HCT116 (cell line): ENCODE measurements around the gene TYRO3. TPM values are rescaled to one million over a fixed set of nuclear protein-coding genes. Genes with fewer than 3 reads are reported as not detected.

Source experiments
- ATAC-seq: fragments of 200-7000 bp; cut with Tn5 transposase; 2 replicates; pipeline ENCODE4 v1.9.1; 2020; ENCODE audit warnings: mild to moderate bottlenecking, moderate library complexity
- BruUV-seq: library from RNA; stranded (reverse); fragments of 400-500 nt; replicated peaks from 2 replicates; lab custom pipeline; 2021; lab: Mats Ljungman, UMichigan
- CTCF ChIA-PET: fragments of 300-600 bp; sonication (Branson Sonifier 250); formaldehyde crosslinking; loops from one replicate; lab custom pipeline; 2021; ENCODE audit warnings: antibody characterized with exemption; lab: Charles Lee
- POLR2A ChIA-PET: fragments of 300-600, 350-600 bp; sonication (Branson Sonifier 250); formaldehyde crosslinking; loops from one replicate; lab custom pipeline; 2021; ENCODE audit warnings: antibody characterized with exemption; lab: Charles Lee
- RAD21 ChIA-PET, 2 experiments: fragments of 300-600 bp; sonication (Branson Sonifier 250); formaldehyde crosslinking; loops; one replicate each; lab custom pipeline; 2023; ENCODE audit warnings: low total read pairs in 2 of 2; ENCODE audit not compliant: uncharacterized antibody in 2 of 2, unreplicated experiment in 2 of 2, low non-redundant PET in 1 of 2; lab: Charles Lee
- DNase-seq: peaks from one replicate; pipeline ENCODE4 v3.0.0-alpha.2; 2010; ENCODE audit warnings: low read depth, low spot score
- H2AFZ ChIP-seq: fragments of 200-600 bp; shearing (Covaris generic), sonication (generic); 2 replicates; pipeline ENCODE4 v1.6.1; 2017; ENCODE audit warnings: low read depth, mixed run types, mixed read lengths, antibody characterized with exemption, low read length; ENCODE audit not compliant: poor library complexity, severe bottlenecking
- H3K27ac ChIP-seq: 2 replicates; pipeline ENCODE4 v1.5.1; 2012; ENCODE audit warnings: low read depth, low read length
- H3K27me3 ChIP-seq: fragments of 200-600 bp; sonication (generic); 2 replicates; pipeline ENCODE4 v1.6.1; 2016; ENCODE audit warnings: mixed run types, low read length, mixed read lengths; ENCODE audit not compliant: insufficient read depth
- H3K36me3 ChIP-seq, 2 experiments: fragments of 200-500 bp in 1 of 2; fragments of 200-600 bp in 1 of 2; sonication (Bioruptor generic) in 1 of 2; sonication (generic) in 1 of 2; 2 replicates each; pipeline versions ENCODE4 v1.5.1 to v1.6.1; 2014 to 2016; ENCODE audit warnings: low read length in 2 of 2, inconsistent platforms in 1 of 2, mixed read lengths in 1 of 2, mixed run types in 1 of 2; ENCODE audit not compliant: insufficient read depth in 2 of 2, control insufficient read depth in 1 of 2
- H3K4me1 ChIP-seq, 2 experiments: fragments of 200-600 bp in 1 of 2; sonication (generic) in 1 of 2; 2 replicates each; pipeline versions ENCODE4 v1.5.1 to v1.6.1; 2012 to 2017; ENCODE audit warnings: low read length in 2 of 2, inconsistent platforms in 1 of 2, mild to moderate bottlenecking in 1 of 2, mixed read lengths in 1 of 2, mixed run types in 1 of 2, moderate library complexity in 1 of 2; ENCODE audit not compliant: insufficient read depth in 2 of 2, control insufficient read depth in 1 of 2
- H3K4me2 ChIP-seq: fragments of 200-600 bp; sonication (generic); 2 replicates; pipeline ENCODE4 v1.6.1; 2017; ENCODE audit warnings: mixed run types, low read length, mixed read lengths
- H3K4me3 ChIP-seq, 2 experiments: fragments of 200-600 bp in 1 of 2; sonication (generic) in 1 of 2; replicated peaks in 1 of 2; 2 replicates each; pipeline ENCODE4 v1.5.1; 2011 to 2016; ENCODE audit warnings: low read length in 2 of 2, control low read depth in 1 of 2, low read depth in 1 of 2, mild to moderate bottlenecking in 1 of 2, mixed read lengths in 1 of 2, mixed run types in 1 of 2
- H3K79me2 ChIP-seq: fragments of 200-600 bp; sonication (generic); 2 replicates; pipeline ENCODE4 v1.6.1; 2017; ENCODE audit warnings: mild to moderate bottlenecking, mixed run types, low read length, moderate library complexity, mixed read lengths; ENCODE audit not compliant: insufficient read depth
- H3K9ac ChIP-seq: fragments of 200-600 bp; sonication (generic); 2 replicates; pipeline ENCODE4 v1.6.1; 2016; ENCODE audit warnings: low read length, mixed read lengths
- H3K9me2 ChIP-seq: fragments of 200-600 bp; sonication (generic), shearing (Covaris generic); 2 replicates; pipeline ENCODE4 v1.6.1; 2017; ENCODE audit warnings: mixed run types, mild to moderate bottlenecking, moderate library complexity; ENCODE audit not compliant: insufficient read depth
- H3K9me3 ChIP-seq, 2 experiments: fragments of 200-500 bp in 1 of 2; fragments of 200-600 bp in 1 of 2; sonication (Bioruptor generic) in 1 of 2; sonication (generic) in 1 of 2; 2 replicates each; pipeline ENCODE4 v1.6.1; 2014 to 2017; ENCODE audit warnings: low read length in 2 of 2, mixed read lengths in 2 of 2, inconsistent platforms in 1 of 2, low read depth in 1 of 2, mild to moderate bottlenecking in 1 of 2, mixed run types in 1 of 2, moderate library complexity in 1 of 2; ENCODE audit not compliant: control insufficient read depth in 1 of 2, insufficient read depth in 1 of 2
- H4K20me1 ChIP-seq: fragments of 200-600 bp; sonication (generic), shearing (Covaris generic); 2 replicates; pipeline ENCODE4 v1.6.1; 2017; ENCODE audit warnings: mixed run types, mild to moderate bottlenecking, moderate library complexity; ENCODE audit not compliant: insufficient read depth
- CBX3 ChIP-seq: IDR thresholded peaks from 2 replicates; pipeline ENCODE4 v1.6.1; 2012; ENCODE audit warnings: low read depth
- EZH2phosphoT487 ChIP-seq: fragments of 200-600 bp; IDR thresholded peaks from 2 replicates; pipeline ENCODE4 v1.6.1; 2018; ENCODE audit warnings: antibody characterized with exemption, borderline replicate concordance
- FOSL1 ChIP-seq: IDR thresholded peaks from 2 replicates; pipeline ENCODE4 v1.6.1; 2012; ENCODE audit warnings: low read depth
- JUND ChIP-seq: IDR thresholded peaks from 2 replicates; pipeline ENCODE4 v1.6.1; 2012
- POLR2A ChIP-seq: IDR thresholded peaks from 2 replicates; pipeline ENCODE4 v1.7.0; 2011; ENCODE audit warnings: borderline replicate concordance; ENCODE audit not compliant: insufficient read depth, insufficient read length; ENCODE audit errors: extremely low read depth
- POLR2AphosphoS5 ChIP-seq: IDR thresholded peaks from 2 replicates; pipeline ENCODE4 v1.6.1; 2011; ENCODE audit warnings: mild to moderate bottlenecking, low read depth, low read length, moderate library complexity
- SIN3A ChIP-seq: IDR thresholded peaks from 2 replicates; pipeline ENCODE4 v1.6.1; 2012; ENCODE audit warnings: low read depth
- SP1 ChIP-seq: IDR thresholded peaks from 2 replicates; pipeline ENCODE4 v1.6.1; 2012; ENCODE audit warnings: low read depth
- YY1 ChIP-seq: IDR thresholded peaks from 2 replicates; pipeline ENCODE4 v1.6.1; 2011; ENCODE audit warnings: low read length, low read depth, moderate library complexity, mild to moderate bottlenecking; ENCODE audit not compliant: insufficient replicate concordance; ENCODE audit errors: extremely low read depth
- ZFX ChIP-seq: fragments of 450-650 bp; IDR thresholded peaks from 2 replicates; pipeline ENCODE4 v1.6.1; 2017
- ZNF274 ChIP-seq: fragments of 200-500 bp; sonication (Bioruptor generic); IDR thresholded peaks from 2 replicates; pipeline ENCODE4 v1.6.1; 2014; ENCODE audit warnings: mild to moderate bottlenecking, low read depth, low read length, inconsistent platforms
- intact Hi-C: fragments of 100-400 bp; cut with micrococcal nuclease; formaldehyde crosslinking; loops from 2 replicates; pipeline ENCODE4 v1.10.0; 2022
- total RNA-seq: library from RNA; stranded (reverse); gene quantifications from one replicate; pipeline ENCODE4 v1.2.1, GENCODE V29; 2021; ENCODE audit not compliant: unreplicated experiment
- TF ChIP-seq, protein P1 (sequence below): IDR thresholded peaks from 2 replicates; pipeline ENCODE4 v1.6.1; 2011; ENCODE audit warnings: mild to moderate bottlenecking, low read length, moderate library complexity; ENCODE audit not compliant: insufficient replicate concordance; ENCODE audit errors: extremely low read depth
- TF ChIP-seq, protein P2 (sequence below): IDR thresholded peaks from 2 replicates; pipeline ENCODE4 v1.6.1; 2012
- TF ChIP-seq, protein P3 (sequence below): IDR thresholded peaks from 2 replicates; pipeline ENCODE4 v1.6.1; 2012

The TYRO3 gene
- total RNA-seq, 1 experiment from 2014 or later: 34.6 TPM

DNA sequence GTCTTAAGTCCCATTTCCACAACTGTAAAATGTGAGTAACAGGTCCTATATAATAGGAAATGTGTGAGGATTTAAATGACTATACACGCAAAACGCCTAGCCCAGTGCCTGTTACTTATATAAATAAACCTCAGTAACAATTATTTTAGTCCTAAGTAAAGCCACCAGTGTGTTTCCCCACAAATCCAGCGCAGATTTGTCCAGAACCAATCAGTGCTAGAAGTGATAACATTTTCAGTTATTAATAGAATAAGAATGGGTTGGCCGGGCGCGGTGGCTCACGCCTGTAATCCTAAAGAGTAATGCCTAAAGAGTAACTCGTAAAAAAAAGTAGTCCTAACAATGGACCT, 15.5 kb upstream of the TYRO3 start:
- ChIA-PET RAD21 (interaction anchor here in 1 of 2 experiments (0.7 kb wide), 1 partner anchor 118 kb away, joined by 4 read pairs; no protein-coding TSS in a partner anchor), CTCF (interaction anchor here (1.7 kb wide), 1 partner anchor 14 kb away, joined by 8 read pairs; no protein-coding TSS in a partner anchor), POLR2A (interaction anchor here (0.7 to 1.4 kb wide), 7 partner anchors 15 to 536 kb away, joined by 3 to 6 read pairs (median 4); partner anchors contain the start of genes LTK and TYRO3)
- Histone ChIP-seq H3K79me2 (peaks cover 22% of the 10 kb centered on the region; the same call in 1 of the 2 replicates), H3K27me3 (no peaks in the 10 kb centered on the region), H2AFZ (no peak overlapping the region), H3K9me2 (no peaks in the 10 kb centered on the region), H3K4me2 (peak overlapping the region; percentile 86), H3K27ac (peak overlapping the region; percentile 75), H3K36me3 (no peaks in the 10 kb centered on the region), H4K20me1 (no peaks in the 10 kb centered on the region), H3K4me1 (peaks cover 7 to 28% of the 10 kb centered on the region in 2 experiments), H3K9me3 (no peaks in the 10 kb centered on the region), H3K9ac (peak overlapping the region; percentile 88), H3K4me3 (peak overlapping the region; percentile 97 to 98)
- DNase-seq (no peak), ATAC-seq (no peak)
- TF ChIP-seq FOSL1 (no peak), SP1 (no peak), CBX3 (no peak)
- TF ChIP-seq, protein P1, sequence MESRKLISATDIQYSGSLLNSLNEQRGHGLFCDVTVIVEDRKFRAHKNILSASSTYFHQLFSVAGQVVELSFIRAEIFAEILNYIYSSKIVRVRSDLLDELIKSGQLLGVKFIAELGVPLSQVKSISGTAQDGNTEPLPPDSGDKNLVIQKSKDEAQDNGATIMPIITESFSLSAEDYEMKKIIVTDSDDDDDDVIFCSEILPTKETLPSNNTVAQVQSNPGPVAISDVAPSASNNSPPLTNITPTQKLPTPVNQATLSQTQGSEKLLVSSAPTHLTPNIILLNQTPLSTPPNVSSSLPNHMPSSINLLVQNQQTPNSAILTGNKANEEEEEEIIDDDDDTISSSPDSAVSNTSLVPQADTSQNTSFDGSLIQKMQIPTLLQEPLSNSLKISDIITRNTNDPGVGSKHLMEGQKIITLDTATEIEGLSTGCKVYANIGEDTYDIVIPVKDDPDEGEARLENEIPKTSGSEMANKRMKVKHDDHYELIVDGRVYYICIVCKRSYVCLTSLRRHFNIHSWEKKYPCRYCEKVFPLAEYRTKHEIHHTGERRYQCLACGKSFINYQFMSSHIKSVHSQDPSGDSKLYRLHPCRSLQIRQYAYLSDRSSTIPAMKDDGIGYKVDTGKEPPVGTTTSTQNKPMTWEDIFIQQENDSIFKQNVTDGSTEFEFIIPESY: no peak
- intact Hi-C loops: no loop called here
- BruUV-seq: no TSS peak

DNA sequence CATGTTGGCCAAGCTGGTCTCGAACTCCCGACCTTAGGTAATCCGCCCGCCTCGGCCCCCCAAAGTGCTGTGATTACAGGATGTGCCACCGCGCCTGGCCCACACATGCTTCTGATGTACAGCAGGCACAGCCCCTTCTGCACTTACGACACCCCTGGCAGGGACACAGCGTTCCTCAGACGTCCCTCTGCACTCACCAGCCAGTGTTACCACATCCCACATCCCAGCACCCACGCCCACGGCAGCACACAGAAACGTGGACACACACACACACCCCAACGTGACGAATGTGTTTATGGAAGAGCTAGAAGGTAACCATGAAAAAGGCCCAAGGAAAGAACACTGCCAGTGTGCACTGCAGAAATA, 14.4 kb upstream of the TYRO3 start:
- ChIA-PET POLR2A (interaction anchor here (0.6 to 1.4 kb wide), 8 partner anchors 14 to 1067 kb away, joined by 3 to 6 read pairs (median 4); partner anchors contain the start of genes LTK and TYRO3), RAD21 (no interaction called here), CTCF (interaction anchor here (1.4 to 1.7 kb wide), 2 partner anchors 13 to 79 kb away, joined by 4 to 8 read pairs; no protein-coding TSS in a partner anchor)
- Histone ChIP-seq H3K27me3 (no peaks in the 10 kb centered on the region), H2AFZ (no peak overlapping the region), H3K4me3 (peak overlapping the region; percentile 97 to 98), H3K36me3 (no peaks in the 10 kb centered on the region), H3K9me2 (no peaks in the 10 kb centered on the region), H3K9ac (peak overlapping the region; percentile 88), H4K20me1 (no peaks in the 10 kb centered on the region), H3K79me2 (peaks cover 22% of the 10 kb centered on the region; the same call in 1 of the 2 replicates), H3K27ac (peak overlapping the region; percentile 75; the same call in 1 of the 2 replicates), H3K4me1 (peaks cover 7 to 28% of the 10 kb centered on the region in 2 experiments), H3K4me2 (peak overlapping the region; percentile 86), H3K9me3 (no peaks in the 10 kb centered on the region)
- intact Hi-C loops: no loop called here
- ATAC-seq: no peak
- TSS peak; percentile 81 for BruUV-seq
- DNase-seq: no peak
- TF ChIP-seq JUND (no peak), POLR2AphosphoS5 (no peak), CBX3 (no peak), SIN3A (no peak), ZNF274 (no peak), POLR2A (no peak), EZH2phosphoT487 (no peak), YY1 (no peak), ZFX (no peak)
- TF ChIP-seq, protein P2, sequence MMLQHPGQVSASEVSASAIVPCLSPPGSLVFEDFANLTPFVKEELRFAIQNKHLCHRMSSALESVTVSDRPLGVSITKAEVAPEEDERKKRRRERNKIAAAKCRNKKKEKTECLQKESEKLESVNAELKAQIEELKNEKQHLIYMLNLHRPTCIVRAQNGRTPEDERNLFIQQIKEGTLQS: no peak
- TF ChIP-seq, protein P1: no peak
- TF ChIP-seq, protein P3, sequence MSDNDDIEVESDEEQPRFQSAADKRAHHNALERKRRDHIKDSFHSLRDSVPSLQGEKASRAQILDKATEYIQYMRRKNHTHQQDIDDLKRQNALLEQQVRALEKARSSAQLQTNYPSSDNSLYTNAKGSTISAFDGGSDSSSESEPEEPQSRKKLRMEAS: no peak
